GM13977 (cell line): Measurements from ENCODE around the gene CCDC54.
"Not testable (repeated sequence)": the region's sequence is repeated elsewhere in the genome, so short reads cannot be mapped to it uniquely, and the experiment has no call there.

Source experiments
- DNase-seq: peaks from one replicate; pipeline ENCODE4 v3.0.0; 2012; ENCODE audit warnings: low spot score
- CTCF ChIP-seq: IDR thresholded peaks from 2 replicates; pipeline ENCODE4 v1.5.1; 2012; ENCODE audit warnings: mild to moderate bottlenecking, control low read depth; ENCODE audit not compliant: insufficient read depth; ENCODE audit errors: extremely low read depth, missing control alignments
- in situ Hi-C: fragments of 300-500 bp; cut with MboI; formaldehyde crosslinking; loops from one replicate; pipeline ENCODE4 v1.12.0; 2022; ENCODE audit warnings: low sequenced_read_pairs, low pct_unique_long_range_greater_than_20kb, mixed read lengths, inconsistent platforms; ENCODE audit not compliant: unreplicated experiment

CCDC54 gene

GRCh38 chr3:107377151-107377550, at the start of gene CCDC54:
CCDC54 (plus strand) TSS chr3:107377439; CDS start chr3:107377588, 149 bp downstream.
- no peak for TF ChIP-seq CTCF
- in situ Hi-C loops: no loop called here
- DNase-seq: no peak

GRCh38 chr3:107328069-107328468, 49.2 kb upstream of the CCDC54 start:
- DNase-seq: no peak
- in situ Hi-C loops: no loop called here
- TF ChIP-seq CTCF: no peak

- in situ Hi-C loops: no loop called here
- DNase-seq: no peak
- no peak for TF ChIP-seq CTCF
Observed at GRCh38 chr3:107329088-107329487, 48.2 kb upstream of the CCDC54 start.

GRCh38 chr3:107339690-107340089, 37.5 kb upstream of the CCDC54 start:
- DNase-seq, in situ Hi-C loops: not testable (repeated sequence)

GRCh38 chr3:107344722-107345121, 32.5 kb upstream of the CCDC54 start:
- in situ Hi-C loops: no loop called here
- no peak for DNase-seq
- TF ChIP-seq CTCF: no peak

- no peak for TF ChIP-seq CTCF
- DNase-seq: no peak
- in situ Hi-C loops: no loop called here
Observed at GRCh38 chr3:107345822-107346405, 31.3 kb upstream of the CCDC54 start.

GRCh38 chr3:107346564-107346963, 30.7 kb upstream of the CCDC54 start:
- DNase-seq: no peak
- no peak for TF ChIP-seq CTCF
- in situ Hi-C loops: no loop called here
